SU-DHL-6 (cell line): ENCODE measurements around the gene ACTL7A.
"Not testable (repeated sequence)": the region's sequence is repeated elsewhere in the genome, so short reads cannot be mapped to it uniquely, and the experiment has no call there.

Experiments
- H2AFZ ChIP-seq: fragments of 200-600 bp; sonication (generic); 2 replicates; pipeline ENCODE4 v1.6.1; 2014; ENCODE audit warnings: low read depth, mild to moderate bottlenecking, moderate library complexity, mixed read lengths, antibody characterized with exemption, low read length; ENCODE audit not compliant: severe bottlenecking
- H3F3A ChIP-seq: fragments of 200-600 bp; shearing (Covaris generic); 2 replicates; pipeline ENCODE4 v1.6.0; 2016; ENCODE audit warnings: antibody characterized with exemption, mild to moderate bottlenecking; ENCODE audit not compliant: insufficient read depth
- H3K27ac ChIP-seq: fragments of 200-600 bp; sonication (generic); 2 replicates; pipeline ENCODE4 v1.5.1; 2016; ENCODE audit warnings: low read depth, mild to moderate bottlenecking, low read length, moderate library complexity, mixed read lengths
- H3K27me3 ChIP-seq: fragments of 200-600 bp; sonication (generic), shearing (Covaris generic); 2 replicates; pipeline ENCODE4 v1.6.0; 2014; ENCODE audit warnings: mild to moderate bottlenecking, low read length
- H3K36me3 ChIP-seq: fragments of 200-600 bp; sonication (generic); 2 replicates; pipeline ENCODE4 v1.6.1; 2014; ENCODE audit warnings: mild to moderate bottlenecking, low read length, mixed read lengths
- H3K4me2 ChIP-seq: fragments of 300-600, 200-600 bp; shearing (Covaris generic), sonication (generic); 2 replicates; pipeline ENCODE4 v1.6.0; 2014; ENCODE audit warnings: low read length, low read depth, mild to moderate bottlenecking; ENCODE audit not compliant: poor library complexity, severe bottlenecking
- H3K4me3 ChIP-seq: fragments of 200-600 bp; sonication (generic); 2 replicates; pipeline ENCODE4 v1.5.1; 2014; ENCODE audit warnings: antibody characterized with exemption, low read length, mild to moderate bottlenecking, mixed read lengths; ENCODE audit not compliant: insufficient read depth, poor library complexity, severe bottlenecking
- H3K79me2 ChIP-seq: fragments of 200-600 bp; sonication (generic); 2 replicates; pipeline ENCODE4 v1.6.1; 2014; ENCODE audit warnings: mild to moderate bottlenecking, low read length, moderate library complexity; ENCODE audit not compliant: insufficient read depth
- H3K9ac ChIP-seq: fragments of 200-600 bp; sonication (generic); 2 replicates; pipeline ENCODE4 v1.7.0; 2014; ENCODE audit warnings: mild to moderate bottlenecking, low read length
- H3K9me2 ChIP-seq: fragments of 200-600 bp; sonication (generic); replicated peaks from 2 replicates; pipeline ENCODE4 v1.6.1; 2014; ENCODE audit warnings: low read length; ENCODE audit not compliant: insufficient read depth
- H3K9me3 ChIP-seq: fragments of 200-600 bp; sonication (generic); 2 replicates; pipeline ENCODE4 v1.6.1; 2014; ENCODE audit warnings: low read length, mixed read lengths; ENCODE audit not compliant: insufficient read depth
- H4K20me1 ChIP-seq: fragments of 200-600 bp; sonication (generic); 2 replicates; pipeline ENCODE4 v1.6.1; 2014; ENCODE audit warnings: low read depth, mild to moderate bottlenecking, antibody characterized with exemption, low read length, moderate library complexity, mixed read lengths
- CTCF ChIP-seq: fragments of 200-600 bp; sonication (generic); IDR thresholded peaks from one replicate; pipeline ENCODE4 v1.5.1; 2017; ENCODE audit warnings: antibody characterized with exemption, mild to moderate bottlenecking, low read length, moderate library complexity; ENCODE audit not compliant: insufficient read depth, poor library complexity, severe bottlenecking
- EZH2phosphoT487 ChIP-seq: fragments of 200-600 bp; sonication (generic), shearing (Covaris generic); conservative IDR thresholded peaks from 2 replicates; pipeline ENCODE4 v1.6.1; 2018; ENCODE audit warnings: mild to moderate bottlenecking, antibody characterized with exemption, low read length, moderate library complexity, mixed read lengths

Gene ACTL7A

GRCh38 chr9:108894225-108894997, 32.3 kb downstream of the ACTL7A start:
- no peaks in the 10 kb centered on the region for H3K79me2 ChIP-seq
- no peaks in the 10 kb centered on the region for H4K20me1 ChIP-seq
- no peak overlapping the region for H3K4me2 ChIP-seq
- peaks cover 4% of the 10 kb centered on the region; the same call in 1 of the 2 replicates for H3K36me3 ChIP-seq
- TF ChIP-seq CTCF (no peak), EZH2phosphoT487 (no peak)
- H3K27ac ChIP-seq = no peak overlapping the region
- no peaks in the 10 kb centered on the region for H3K9me3 ChIP-seq
- H3F3A ChIP-seq = no peaks in the 10 kb centered on the region
- H3K4me3 ChIP-seq = no peak overlapping the region
- no peak overlapping the region for H3K9ac ChIP-seq
- no peak overlapping the region for H2AFZ ChIP-seq
- no peaks in the 10 kb centered on the region for H3K9me2 ChIP-seq
- H3K27me3 ChIP-seq = no peaks in the 10 kb centered on the region

DNA sequence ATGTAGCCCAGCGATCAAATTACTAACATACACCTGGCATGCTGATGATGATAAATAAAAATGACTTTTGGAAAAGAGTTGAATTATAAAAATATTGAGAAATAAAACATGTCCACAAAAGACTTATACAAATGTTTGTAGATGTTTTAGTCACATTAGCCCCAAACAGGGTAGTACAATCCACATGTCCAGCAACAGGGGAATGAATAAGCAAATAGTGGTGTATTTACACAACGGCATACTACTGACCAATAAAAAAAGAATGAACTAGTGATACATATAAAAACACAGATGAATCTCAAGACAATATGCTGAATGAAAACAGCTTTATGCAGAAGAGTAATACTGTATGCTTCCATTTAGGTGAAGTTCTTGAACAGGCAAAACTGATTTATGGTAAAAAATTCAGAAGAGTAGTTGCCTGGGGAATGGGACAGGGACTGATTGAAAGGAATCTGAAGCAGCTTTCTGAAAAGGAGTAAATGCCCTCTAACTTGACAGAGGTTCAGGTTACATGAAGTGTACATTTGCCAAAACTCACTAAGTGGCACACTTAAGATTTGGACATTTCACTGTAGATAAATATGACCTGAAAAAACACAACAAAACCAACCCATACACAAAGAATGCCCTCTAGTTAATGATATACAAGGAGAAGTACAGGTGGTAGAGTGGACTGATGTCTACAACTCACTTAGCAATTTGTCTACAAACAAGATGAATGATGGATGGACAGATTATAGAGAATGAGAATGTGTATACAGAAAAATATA, 35.4 kb downstream of the ACTL7A start:
- no peaks in the 10 kb centered on the region for H3F3A ChIP-seq
- TF ChIP-seq EZH2phosphoT487 (no peak), CTCF (no peak)
- no peaks in the 10 kb centered on the region for H3K9me2 ChIP-seq
- peaks cover 4% of the 10 kb centered on the region; the same call in 1 of the 2 replicates for H3K36me3 ChIP-seq
- H4K20me1 ChIP-seq = no peaks in the 10 kb centered on the region
- no peak overlapping the region for H3K9ac ChIP-seq
- H3K27me3 ChIP-seq = no peaks in the 10 kb centered on the region
- no peak overlapping the region for H3K27ac ChIP-seq
- H3K4me3 ChIP-seq = no peak overlapping the region
- H2AFZ ChIP-seq = no peak overlapping the region
- H3K79me2 ChIP-seq = no peaks in the 10 kb centered on the region
- H3K4me2 ChIP-seq = no peak overlapping the region
- no peaks in the 10 kb centered on the region for H3K9me3 ChIP-seq

DNA sequence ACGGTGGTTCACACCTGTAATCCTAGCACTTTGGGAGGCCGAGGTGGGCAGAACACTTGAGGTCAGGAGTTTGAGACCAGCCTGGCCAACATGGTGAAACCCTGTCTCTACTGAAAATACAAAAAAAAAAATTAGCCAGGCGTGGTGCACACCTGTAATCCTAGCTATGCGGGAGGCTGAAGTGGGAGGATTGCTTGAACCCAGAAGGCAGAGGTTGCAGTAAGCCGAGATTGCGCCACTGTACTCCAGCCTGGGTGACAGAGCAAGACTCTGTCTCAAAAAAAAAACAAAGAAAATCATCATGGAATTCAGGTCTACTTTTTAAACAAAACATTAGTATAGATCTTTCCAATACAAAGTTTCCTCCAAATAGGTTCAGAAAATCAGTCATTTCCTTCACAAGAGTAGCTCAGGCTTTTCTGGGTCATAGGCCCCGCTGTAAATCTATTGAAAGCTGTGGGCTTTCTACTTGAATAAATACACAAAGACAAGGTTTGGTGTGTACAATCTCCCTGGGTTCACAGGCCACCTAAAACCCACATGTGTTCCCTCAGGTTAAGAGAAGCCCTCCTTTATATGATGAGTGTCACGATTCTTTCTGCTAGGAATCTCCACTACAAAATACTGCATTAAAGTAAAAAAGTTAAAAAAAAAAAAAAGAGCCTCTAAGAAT, 37.1 kb downstream of the ACTL7A start:
- not testable (repeated sequence) for H3K9ac ChIP-seq, H3F3A ChIP-seq, H3K9me2 ChIP-seq, H3K36me3 ChIP-seq, H3K79me2 ChIP-seq, H2AFZ ChIP-seq, H3K4me2 ChIP-seq, H3K27me3 ChIP-seq, H3K9me3 ChIP-seq, H4K20me1 ChIP-seq, H3K27ac ChIP-seq, H3K4me3 ChIP-seq
